ENCODE measurements around the gene FAM167B. TPM values are rescaled to one million over a fixed set of nuclear protein-coding genes. Genes with fewer than 3 reads are reported as not detected.
"Not testable (repeated sequence)": the region's sequence is repeated elsewhere in the genome, so short reads cannot be mapped to it uniquely, and the experiment has no call there.

FAM167B gene
- total RNA-seq, 2 experiments from 2014 or later = 1.6 to 1.8 TPM

- no peak overlapping the region for H3K4me2 ChIP-seq (ENCODE audit: low read length)
- BruUV-seq (replicated peaks) = no TSS peak
- no peak overlapping the region for H2AFZ ChIP-seq (ENCODE audit: low read length)
- peaks cover 40% of the 10 kb centered on the region for H3K4me1 ChIP-seq (ENCODE audit: insufficient read depth, low read length, poor library complexity, severe bottlenecking)
- H3K79me2 ChIP-seq (ENCODE audit: insufficient read depth, low read depth, low read length) = peaks cover 26% of the 10 kb centered on the region; the same call in 1 of the 2 replicates
- H3K27ac ChIP-seq (ENCODE audit: low read depth, low read length, poor library complexity, severe bottlenecking) = no peak overlapping the region
- DNase-seq (ENCODE audit: low spot score) = no peak
- peaks cover 69% of the 10 kb centered on the region for H3K36me3 ChIP-seq (ENCODE audit: insufficient read depth, low read length)
- H3K9me2 ChIP-seq (ENCODE audit: insufficient read depth, low read length) = no peaks in the 10 kb centered on the region
- ChIA-PET POLR2A (no interaction called here), CTCF (ENCODE audit: unreplicated experiment) (no interaction called here)
- intact Hi-C loops (cut with micrococcal nuclease; ENCODE audit: unreplicated experiment) = no loop called here
- H3K4me3 ChIP-seq (ENCODE audit: low read depth, low read length, poor library complexity, severe bottlenecking) = no peak overlapping the region
- H4K20me1 ChIP-seq (ENCODE audit: insufficient read depth, low read length) = no peaks in the 10 kb centered on the region
- TF ChIP-seq, protein P1, sequence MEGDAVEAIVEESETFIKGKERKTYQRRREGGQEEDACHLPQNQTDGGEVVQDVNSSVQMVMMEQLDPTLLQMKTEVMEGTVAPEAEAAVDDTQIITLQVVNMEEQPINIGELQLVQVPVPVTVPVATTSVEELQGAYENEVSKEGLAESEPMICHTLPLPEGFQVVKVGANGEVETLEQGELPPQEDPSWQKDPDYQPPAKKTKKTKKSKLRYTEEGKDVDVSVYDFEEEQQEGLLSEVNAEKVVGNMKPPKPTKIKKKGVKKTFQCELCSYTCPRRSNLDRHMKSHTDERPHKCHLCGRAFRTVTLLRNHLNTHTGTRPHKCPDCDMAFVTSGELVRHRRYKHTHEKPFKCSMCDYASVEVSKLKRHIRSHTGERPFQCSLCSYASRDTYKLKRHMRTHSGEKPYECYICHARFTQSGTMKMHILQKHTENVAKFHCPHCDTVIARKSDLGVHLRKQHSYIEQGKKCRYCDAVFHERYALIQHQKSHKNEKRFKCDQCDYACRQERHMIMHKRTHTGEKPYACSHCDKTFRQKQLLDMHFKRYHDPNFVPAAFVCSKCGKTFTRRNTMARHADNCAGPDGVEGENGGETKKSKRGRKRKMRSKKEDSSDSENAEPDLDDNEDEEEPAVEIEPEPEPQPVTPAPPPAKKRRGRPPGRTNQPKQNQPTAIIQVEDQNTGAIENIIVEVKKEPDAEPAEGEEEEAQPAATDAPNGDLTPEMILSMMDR (conservative IDR thresholded peaks at IDR 0.05; ENCODE audit: low read length) = no peak
- no peak for TF ChIP-seq EZH2phosphoT487 (IDR thresholded peaks at IDR 0.05; ENCODE audit: borderline replicate concordance, low read depth, low read length)
- H3K9me3 ChIP-seq (ENCODE audit: low read length) = no peaks in the 10 kb centered on the region
Observed at GRCh38 chr1:32276032-32276782, 29.2 kb downstream of the FAM167B start.

DNA sequence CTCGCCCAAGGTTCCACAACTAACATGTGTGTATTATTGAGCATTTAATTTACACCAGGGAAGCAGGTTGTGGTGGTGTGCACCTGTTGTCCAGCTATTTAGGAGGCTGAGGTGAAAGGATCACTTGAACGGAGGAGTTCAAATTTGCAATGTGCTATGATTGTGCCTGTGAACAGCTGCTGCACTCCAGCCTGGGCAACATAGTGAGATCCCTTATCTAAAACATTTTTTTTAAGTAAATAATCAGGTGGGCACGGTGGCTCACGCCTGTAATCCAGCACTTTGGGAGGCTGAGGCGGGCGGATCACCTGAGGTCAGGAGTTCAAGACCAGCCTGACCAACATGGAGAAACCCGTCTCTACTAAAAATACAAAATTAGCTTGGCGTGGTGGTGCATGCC, 37.8 kb downstream of the FAM167B start:
- DNase-seq (ENCODE audit: low spot score); H3K9me2 ChIP-seq (ENCODE audit: insufficient read depth, low read length); CTCF ChIA-PET (ENCODE audit: unreplicated experiment); intact Hi-C loops (cut with micrococcal nuclease; ENCODE audit: unreplicated experiment); H3K4me3 ChIP-seq (ENCODE audit: low read depth, low read length, poor library complexity, severe bottlenecking); H2AFZ ChIP-seq (ENCODE audit: low read length); H3K27ac ChIP-seq (ENCODE audit: low read depth, low read length, poor library complexity, severe bottlenecking); H3K4me1 ChIP-seq (ENCODE audit: insufficient read depth, low read length, poor library complexity, severe bottlenecking); POLR2A ChIA-PET; H3K4me2 ChIP-seq (ENCODE audit: low read length); H4K20me1 ChIP-seq (ENCODE audit: insufficient read depth, low read length); H3K9me3 ChIP-seq (ENCODE audit: low read length); BruUV-seq (replicated peaks); H3K79me2 ChIP-seq (ENCODE audit: insufficient read depth, low read depth, low read length): not testable (repeated sequence)
- peaks cover 71% of the 10 kb centered on the region for H3K36me3 ChIP-seq (ENCODE audit: insufficient read depth, low read length)

- no peaks in the 10 kb centered on the region for H4K20me1 ChIP-seq (ENCODE audit: insufficient read depth, low read length)
- no peak overlapping the region for H3K4me2 ChIP-seq (ENCODE audit: low read length)
- no peaks in the 10 kb centered on the region for H3K9me3 ChIP-seq (ENCODE audit: low read length)
- TSS peak; percentile 77 for BruUV-seq (replicated peaks)
- intact Hi-C loops (cut with micrococcal nuclease; ENCODE audit: unreplicated experiment) = no loop called here
- ChIA-PET POLR2A (no interaction called here), CTCF (ENCODE audit: unreplicated experiment) (no interaction called here)
- no peaks in the 10 kb centered on the region for H3K9me2 ChIP-seq (ENCODE audit: insufficient read depth, low read length)
- H2AFZ ChIP-seq (ENCODE audit: low read length) = no peak overlapping the region
- H3K27ac ChIP-seq (ENCODE audit: low read depth, low read length, poor library complexity, severe bottlenecking) = no peak overlapping the region
- H3K36me3 ChIP-seq (ENCODE audit: insufficient read depth, low read length) = peaks cover 64% of the 10 kb centered on the region
- no peaks in the 10 kb centered on the region for H3K79me2 ChIP-seq (ENCODE audit: insufficient read depth, low read depth, low read length)
- TF ChIP-seq, protein P1 (conservative IDR thresholded peaks at IDR 0.05; ENCODE audit: low read length) = no peak
- TF ChIP-seq EZH2phosphoT487 (IDR thresholded peaks at IDR 0.05; ENCODE audit: borderline replicate concordance, low read depth, low read length) = no peak
- no peak overlapping the region for H3K4me3 ChIP-seq (ENCODE audit: low read depth, low read length, poor library complexity, severe bottlenecking)
- peaks cover 12% of the 10 kb centered on the region for H3K4me1 ChIP-seq (ENCODE audit: insufficient read depth, low read length, poor library complexity, severe bottlenecking)
- no peak for DNase-seq (ENCODE audit: low spot score)
Observed at GRCh38 chr1:32285658-32286057, 38.6 kb downstream of the FAM167B start.
